Measurements from ENCODE around the gene TBC1D22A.
A peak's percentile ranks its signal among the peaks of the same experiment; 100 is the strongest.

DNA sequence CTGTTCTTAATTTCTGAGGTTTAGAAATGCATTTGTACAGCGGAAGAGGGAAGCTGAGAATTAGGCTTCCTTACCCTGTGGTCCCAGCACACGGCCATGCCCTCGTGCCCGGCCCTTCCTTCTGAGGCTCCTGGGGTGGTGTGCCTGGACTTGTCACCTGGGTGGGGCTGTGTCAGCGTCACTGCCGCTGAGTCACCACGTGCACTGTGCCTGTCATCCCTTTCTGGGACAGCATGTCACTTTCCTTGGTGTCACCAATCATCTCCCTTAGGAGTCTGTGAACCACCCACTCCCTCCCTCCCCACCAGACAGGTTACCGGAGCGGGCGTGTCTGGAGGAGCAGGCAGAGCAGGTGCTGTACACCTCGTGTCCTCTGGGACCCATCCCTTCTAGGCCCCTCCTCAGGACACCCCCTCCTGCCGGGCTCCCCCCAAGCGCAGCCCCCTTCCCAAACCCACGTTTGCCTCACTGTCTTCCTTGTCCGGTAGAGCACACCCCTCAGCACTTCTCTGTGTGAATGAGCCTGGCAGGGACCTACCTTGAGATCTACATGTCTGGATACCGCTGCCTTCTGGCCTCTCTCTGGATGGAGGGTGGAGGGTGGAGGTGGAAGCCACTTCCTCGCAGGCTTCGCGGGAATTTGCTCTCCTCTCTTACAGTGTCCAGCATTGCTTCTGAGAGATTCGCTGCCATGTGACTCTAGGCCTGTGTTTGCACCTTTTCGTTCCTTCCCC lies 367.6 kb downstream of the TBC1D22A start:
- TF ChIP-seq CTCF (IDR thresholded peaks at IDR 0.05) = peak in 2 of 6 experiments; percentile 5 to 17
- TF ChIP-seq POLR2A (IDR thresholded peaks at IDR 0.05) = peak; percentile 45 to 90

All from Peyer's patch (tissue), 4 donors.